GM21723 (cell line): ENCODE data around the gene SRSF8.
"Not testable (repeated sequence)": the region's sequence is repeated elsewhere in the genome, so short reads cannot be mapped to it uniquely, and the experiment has no call there.

Experiments
- ATAC-seq: cut with Tn5 transposase; IDR thresholded peaks from one replicate; pipeline ENCODE4 v1.9.1; 2021; ENCODE audit warnings: mild to moderate bottlenecking, moderate library complexity; ENCODE audit not compliant: unreplicated experiment

The SRSF8 gene, protein sequence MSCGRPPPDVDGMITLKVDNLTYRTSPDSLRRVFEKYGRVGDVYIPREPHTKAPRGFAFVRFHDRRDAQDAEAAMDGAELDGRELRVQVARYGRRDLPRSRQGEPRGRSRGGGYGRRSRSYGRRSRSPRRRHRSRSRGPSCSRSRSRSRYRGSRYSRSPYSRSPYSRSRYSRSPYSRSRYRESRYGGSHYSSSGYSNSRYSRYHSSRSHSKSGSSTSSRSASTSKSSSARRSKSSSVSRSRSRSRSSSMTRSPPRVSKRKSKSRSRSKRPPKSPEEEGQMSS

DNA sequence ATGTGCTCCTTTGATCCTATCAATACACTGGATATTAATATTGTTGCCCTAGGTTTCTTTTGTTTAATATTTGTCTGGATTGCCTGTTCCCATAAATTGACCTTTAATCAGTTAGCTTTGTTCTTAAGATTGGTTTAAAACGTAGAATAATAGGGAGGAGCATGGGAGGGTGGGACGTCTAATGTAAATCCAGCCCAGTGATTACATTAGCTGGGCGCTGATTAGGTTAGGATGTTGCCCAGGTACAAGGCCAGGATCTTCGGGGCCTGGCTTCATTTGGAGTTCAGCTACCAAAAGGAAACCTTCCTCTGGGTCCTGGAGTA, at the start of gene SRSF8:
SRSF8 (plus strand) TSS at position 204 of the 323 bp plus-strand sequence. CDS start 308 bp downstream, outside the sequence.
- peak; percentile 44 for ATAC-seq

DNA sequence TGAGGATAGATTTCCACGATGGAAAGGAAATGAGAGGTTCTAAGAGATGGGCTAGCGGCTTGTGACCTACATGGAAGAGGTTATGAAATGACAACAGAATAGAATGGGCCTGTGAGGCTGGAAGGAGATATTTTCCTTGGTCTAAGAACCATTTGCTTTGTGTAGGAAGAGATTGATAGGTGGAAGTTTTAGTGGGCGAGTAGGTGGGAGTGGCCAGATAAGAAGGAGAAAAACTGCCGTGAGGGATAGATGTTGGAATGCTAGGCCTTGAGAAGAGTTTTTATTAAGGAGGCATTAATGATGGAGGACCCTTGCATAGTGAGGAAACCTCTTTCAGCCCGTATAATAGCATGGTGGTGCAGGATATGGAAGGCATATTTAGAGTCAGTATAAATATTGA, 45.3 kb upstream of the SRSF8 start:
- not testable (repeated sequence) for ATAC-seq

DNA sequence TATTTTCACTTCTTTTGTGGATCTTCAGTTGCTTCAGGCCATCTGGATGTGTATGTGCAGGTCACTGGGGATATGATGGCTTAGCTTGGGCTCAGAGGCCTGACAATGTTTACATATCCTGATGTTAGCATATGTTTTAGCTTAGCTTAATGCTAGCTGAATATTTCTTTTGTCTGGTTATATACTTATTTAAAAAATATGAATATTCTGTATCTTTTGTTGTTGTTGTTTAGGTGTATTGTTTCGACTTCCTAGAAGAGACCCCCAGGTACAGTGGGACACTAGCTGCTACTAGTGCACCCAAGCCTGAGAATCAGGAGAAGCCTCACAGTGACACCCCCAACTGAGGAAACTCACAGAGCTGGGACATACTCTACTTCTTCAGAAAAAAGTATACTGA, 41.8 kb upstream of the SRSF8 start, which contains the start of gene KDM4E:
KDM4E (plus strand) TSS at position 301 of the 400 bp plus-strand sequence. CDS start 300 bp downstream, outside the sequence.
- no peak for ATAC-seq

DNA sequence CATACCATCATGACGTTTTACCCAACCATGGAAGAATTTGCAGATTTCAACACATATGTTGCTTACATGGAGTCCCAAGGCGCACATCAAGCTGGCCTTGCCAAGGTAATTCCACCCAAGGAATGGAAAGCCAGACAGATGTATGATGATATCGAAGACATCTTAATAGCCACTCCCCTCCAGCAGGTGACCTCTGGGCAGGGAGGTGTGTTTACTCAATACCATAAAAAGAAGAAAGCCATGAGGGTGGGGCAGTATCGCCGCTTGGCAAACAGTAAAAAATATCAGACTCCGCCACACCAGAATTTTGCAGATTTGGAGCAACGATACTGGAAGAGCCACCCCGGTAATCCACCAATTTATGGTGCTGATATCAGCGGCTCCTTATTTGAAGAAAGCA, 41.1 kb upstream of the SRSF8 start:
- not testable (repeated sequence) for ATAC-seq

DNA sequence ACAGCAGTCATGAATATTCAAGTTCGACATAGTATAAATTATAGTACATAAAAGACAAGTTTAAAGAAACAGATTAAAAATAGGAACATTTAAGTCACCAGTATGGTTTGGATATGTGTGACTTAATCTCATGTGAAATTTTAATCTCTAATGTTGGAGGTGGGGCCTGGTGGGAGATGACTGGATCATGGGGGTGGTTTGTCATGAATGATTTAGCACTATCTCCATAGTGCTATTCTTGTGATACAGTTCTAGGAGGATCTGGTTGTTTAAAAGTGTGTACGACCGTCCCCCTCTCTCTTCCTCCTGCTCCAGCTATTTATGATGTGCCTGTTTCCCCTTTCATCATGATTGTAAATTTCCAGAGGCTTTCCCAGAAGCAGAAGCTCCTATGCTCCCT, 38.4 kb upstream of the SRSF8 start:
- ATAC-seq = no peak

DNA sequence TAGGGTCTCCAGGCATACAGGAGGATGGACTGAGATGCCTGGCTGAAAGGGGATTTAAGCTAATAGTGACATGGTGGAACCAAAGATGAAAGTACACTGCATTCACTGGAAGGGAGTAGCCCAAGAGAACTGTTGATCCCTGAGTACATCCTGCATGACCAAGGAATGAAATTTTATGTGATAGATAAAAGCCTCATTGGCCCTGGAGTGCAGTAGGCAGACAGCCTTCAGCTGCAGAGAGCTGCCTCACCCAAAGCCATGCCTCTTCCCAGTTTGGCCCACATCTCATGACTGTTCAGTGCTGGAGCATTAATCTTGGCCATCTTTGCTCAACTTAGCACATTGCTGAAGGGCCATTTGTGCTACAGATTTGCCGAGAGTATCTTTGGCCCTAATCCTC, 33.7 kb upstream of the SRSF8 start:
- no peak for ATAC-seq

DNA sequence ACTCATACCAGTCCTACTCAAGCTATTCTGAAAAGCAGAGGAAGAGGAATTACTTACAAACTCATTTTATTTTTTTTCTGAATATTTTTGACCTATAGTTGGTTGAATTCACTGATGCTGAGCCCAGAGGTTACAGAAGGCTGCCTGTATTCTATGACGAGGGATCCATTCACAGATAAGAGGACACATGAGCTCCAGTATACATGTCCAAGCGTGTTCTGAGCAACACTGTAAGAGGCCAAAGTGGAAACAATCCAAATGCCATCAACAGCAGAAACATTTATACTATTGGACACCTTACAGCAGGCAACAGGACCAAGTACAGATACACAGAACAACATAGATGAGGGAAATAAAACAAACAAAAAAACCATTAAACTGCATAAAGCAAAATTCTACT, 31.4 kb upstream of the SRSF8 start:
- ATAC-seq = no peak

DNA sequence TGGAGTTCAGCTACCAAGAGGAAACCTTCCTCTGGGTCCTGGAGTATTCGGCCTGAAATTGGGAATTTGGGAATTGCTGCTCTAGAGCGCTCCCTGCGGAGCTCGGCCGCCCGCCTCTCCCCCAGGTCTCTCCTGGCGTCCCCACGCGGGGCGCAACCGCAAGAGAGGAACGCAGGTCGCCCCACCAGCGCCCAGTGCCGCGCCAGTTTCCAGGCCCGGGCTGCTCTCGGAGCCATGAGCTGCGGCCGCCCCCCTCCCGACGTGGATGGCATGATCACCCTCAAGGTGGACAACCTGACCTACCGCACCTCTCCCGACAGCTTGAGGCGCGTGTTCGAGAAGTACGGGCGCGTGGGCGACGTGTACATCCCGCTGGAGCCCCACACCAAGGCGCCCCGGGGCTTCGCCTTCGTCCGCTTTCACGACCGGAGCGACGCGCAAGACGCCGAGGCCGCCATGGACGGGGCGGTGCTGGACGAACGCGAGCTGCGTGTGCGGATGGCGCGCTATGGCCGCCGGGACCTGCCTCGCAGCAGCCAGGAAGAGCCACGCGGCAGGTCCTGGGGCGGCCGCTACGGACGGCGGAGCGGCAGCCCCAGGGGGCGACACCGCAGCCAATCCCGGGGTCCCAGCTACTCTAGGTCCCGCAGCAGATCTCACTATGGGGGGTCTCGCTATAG, 29.2 kb upstream of the SRSF8 start:
- not testable (repeated sequence) for ATAC-seq

DNA sequence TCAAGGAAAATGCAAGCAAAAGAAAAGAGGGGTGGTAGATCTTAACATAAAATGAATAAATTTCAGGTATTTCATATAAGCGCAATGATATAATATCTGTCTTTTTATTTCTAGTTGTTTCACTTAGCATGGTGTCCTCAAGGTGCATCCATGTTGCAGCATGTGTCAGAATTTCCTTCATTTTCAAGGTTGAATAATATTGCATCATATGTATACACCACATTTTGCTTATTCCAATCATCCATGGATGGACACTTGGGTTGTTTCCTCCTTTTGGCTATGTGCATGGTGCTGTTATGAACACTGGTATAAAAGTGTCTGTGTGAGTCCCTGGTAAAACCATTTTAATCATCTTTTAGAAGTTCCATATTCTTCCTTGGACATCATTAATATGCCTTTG, 24.5 kb upstream of the SRSF8 start:
- no peak for ATAC-seq

DNA sequence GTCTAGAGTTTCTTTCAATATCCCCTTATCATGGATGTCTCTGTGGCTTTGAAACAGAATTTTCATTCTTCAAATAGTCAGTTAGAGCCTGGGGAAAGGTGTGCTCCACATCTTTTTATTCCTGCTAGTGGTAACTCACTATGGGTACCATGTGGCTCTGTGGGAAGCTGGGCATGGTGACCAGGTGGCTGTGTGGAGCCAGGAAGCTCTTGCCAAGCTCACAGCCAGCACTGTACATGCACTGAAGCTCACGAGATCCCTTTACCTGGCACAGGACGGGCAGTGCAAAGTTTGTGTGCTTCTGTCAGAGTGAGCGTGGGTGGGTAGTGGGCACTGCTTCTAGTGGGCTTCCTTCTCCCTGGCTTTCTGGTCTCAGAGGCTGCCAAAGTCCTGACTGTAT, 23.8 kb upstream of the SRSF8 start:
- ATAC-seq = no peak

DNA sequence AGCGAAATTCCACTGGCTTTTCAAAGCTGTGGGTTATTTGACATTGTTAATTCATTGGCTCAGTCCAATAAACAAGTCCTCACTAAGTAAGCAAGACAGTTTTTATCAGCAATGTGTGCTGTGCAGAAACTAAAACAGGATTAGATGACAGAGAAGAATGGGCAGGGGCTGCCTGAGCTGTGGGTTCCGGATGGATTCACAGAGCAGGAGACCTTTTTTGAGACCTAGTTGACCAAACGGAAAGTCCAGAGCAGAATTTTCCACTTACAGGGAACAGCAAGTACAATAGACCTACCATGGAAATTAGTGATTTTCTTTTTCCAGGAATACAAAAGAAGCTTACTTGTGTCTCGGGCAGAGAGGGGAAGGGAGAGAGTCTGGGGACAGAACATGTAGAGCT, 22.7 kb upstream of the SRSF8 start:
- no peak for ATAC-seq

DNA sequence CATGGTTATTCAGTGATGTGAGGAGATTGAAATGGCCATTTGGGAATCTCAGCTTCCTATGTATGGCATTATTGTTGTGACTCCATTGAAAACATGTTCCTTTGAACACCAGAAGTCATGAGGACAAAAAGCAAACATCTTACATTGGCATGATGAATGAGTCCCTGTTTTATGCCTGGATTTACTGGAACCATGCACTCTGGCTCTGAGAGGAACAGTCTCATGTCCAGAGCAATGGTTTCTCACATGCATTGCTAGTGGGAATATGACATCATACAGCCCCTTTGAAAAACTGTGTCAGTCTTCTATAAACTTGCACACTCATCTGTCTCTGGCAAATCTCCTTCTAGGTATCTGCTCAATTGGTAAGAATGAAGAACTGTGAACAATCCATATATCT, 20.9 kb upstream of the SRSF8 start:
- ATAC-seq = no peak

DNA sequence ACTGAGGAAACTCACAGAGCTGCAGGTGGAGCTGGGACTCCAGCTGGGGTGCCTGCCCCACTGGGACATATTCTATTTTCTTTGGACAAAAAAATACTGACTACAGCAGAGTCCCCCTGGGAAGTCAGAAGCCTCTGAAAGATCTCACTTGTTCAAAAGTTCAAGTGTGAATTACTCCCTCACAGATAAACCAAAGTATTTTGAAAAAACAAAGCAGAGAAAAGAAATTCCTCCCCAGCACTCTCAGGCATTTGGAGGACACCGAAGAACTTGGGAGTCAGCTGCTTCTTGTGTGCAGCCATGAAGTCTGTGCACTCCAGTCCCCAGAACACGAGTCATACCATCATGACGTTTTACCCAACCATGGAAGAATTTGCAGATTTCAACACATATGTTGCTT, 17.6 kb upstream of the SRSF8 start, which contains the start of gene KDM4F:
KDM4F (plus strand) TSS at position 301 of the 400 bp plus-strand sequence.
- ATAC-seq = not testable (repeated sequence)

DNA sequence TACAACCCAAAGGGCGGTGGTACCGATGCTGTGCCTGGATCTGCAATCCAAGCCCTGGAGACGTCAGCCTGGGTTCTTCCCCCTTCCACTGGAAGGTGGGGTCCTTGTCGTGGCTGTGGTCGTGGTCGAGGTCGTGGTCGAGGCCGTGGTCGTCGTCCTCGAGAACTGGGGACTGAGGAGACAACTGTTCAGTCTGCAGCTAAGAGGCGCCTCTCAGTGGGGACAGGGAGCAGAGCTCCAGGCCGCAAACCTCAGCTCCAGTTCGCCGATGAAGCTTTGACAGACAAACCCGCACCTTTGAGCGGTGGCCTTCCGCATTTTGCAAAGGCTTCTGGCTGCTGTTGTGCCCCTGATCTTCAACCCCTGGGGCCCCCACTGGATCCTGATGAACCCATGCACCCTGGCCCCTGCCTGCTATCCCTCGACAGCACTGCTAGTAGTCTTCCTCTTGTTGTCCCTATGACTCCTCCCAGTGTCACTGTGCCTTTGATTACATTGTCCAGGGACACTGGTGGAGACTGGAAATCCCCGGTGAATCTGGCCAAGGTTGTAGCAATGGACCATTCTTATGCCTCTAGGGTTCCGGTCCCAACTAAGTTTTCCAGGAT, 16.0 kb upstream of the SRSF8 start:
- no peak for ATAC-seq

DNA sequence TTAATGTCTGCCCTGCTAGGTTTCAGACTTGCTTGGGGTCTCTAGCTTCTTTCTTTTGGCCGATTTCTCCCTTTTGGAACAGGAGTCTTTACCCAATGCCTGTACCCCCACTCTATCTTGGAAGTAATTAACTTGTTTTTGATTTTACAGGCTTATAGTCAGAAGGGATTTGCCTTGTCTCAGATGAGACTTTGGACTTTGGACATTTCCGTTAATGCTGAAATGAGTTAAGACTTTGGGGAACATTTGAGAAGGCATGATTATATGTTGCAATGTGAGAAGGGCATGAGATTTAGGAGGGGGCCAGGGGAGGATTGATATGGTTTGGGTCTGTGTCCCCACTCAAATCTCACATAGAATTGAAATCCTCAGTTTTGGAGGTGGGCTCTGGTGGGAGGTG, 12.4 kb upstream of the SRSF8 start:
- ATAC-seq = no peak

DNA sequence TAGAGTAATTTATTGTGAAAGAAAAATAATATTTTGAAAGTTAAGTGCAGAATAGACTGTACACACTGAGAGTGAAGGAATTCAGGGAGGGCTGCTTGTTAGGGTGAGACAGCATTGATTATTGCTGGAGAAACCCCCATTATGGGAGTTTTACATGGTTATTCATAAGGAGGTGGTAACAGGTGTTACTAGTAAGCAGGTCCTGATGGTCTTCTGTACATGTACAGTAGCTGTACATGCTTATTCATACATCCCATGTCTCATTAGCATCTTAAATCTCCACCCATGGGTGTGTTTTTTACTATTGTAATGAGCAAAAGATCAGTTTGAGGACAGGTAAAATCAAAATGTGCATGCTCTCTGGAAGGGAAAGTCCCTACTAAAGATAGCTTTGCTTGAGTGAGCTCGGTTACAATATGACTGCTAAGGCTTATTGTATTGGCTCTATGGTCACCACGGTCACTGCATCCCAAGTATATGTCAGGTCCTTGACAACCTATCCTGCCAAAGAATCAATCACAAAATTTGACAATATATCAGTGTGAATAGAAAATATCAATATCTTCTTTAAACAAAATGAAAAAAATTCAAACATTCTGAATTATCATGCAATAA, 11.3 kb upstream of the SRSF8 start:
- ATAC-seq = peak; percentile 99

DNA sequence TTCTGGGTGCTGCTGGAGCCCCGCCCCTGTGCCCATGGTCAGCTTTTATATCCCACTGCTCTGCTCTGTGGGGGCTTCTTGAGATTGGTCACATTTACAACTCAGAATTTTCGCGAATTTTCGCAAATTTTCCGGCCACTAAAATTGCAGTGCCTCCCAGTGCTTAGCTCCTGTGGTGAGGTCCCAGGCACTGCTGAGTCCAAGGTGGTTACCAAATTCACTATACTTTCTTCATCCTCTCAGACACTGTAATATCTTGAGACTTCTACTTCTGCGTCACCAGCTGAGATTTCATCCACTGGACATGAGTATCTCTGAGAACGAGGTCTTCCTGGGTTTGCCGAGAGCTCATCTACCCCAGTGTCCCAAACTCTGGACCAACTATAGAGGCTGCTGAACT, 8.8 kb upstream of the SRSF8 start:
- ATAC-seq = no peak

DNA sequence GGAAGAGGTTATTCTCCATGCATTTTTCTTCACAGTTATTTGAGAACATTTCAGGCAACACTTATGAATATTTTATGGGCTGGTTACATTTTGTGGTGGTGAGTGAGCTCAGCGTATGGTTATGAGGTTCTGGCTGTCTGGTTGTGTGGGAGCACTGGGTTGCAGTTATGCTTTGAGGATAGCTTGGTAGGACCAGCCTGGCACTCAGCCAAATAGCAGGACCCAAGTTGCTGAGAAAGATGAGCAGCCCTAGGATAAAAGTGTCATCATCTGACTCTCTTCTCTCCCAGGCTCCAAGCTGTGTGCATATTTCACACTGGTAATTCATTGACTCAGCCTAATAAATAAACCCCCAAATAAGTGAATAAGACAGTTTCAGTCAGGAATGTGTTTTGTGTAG, 8.1 kb upstream of the SRSF8 start:
- ATAC-seq = no peak

DNA sequence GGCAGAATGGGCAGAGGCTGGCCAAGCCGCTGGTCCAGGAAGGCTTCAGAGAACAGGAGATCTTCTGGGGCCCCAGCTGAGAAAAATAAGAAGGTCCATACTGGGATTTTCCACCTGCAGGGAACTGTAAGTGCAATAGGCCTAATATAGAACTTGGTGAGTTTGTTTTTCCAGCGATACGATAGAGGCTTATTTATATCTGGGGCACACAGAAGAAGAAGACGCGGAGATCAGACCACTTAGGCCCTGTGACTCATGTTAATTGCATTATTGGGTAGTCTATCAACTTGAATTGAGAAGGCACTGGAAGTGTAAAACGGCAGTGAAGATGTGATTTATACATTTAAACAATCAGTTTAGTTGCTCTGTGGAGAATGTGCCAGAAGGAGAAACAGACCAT, 7.7 kb upstream of the SRSF8 start:
- no peak for ATAC-seq

DNA sequence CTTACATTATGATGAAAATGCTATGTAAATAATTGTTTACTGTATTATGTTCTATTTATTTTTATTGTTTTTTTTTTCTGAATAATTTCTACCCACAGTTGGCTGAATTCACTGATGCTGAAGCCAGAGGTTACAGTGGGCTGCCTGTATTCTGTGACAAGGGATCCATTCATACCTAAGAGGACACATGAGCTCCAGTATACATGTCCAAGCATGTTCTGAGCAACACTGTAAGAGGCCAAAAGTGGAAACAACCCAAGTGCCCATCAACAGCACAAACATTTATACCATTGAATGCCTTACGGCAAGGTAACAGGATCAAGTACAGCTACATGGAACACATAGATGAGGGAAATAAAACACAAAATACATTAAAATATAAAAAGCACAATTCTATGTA, 1.4 kb upstream of the SRSF8 start:
- no peak for ATAC-seq

DNA sequence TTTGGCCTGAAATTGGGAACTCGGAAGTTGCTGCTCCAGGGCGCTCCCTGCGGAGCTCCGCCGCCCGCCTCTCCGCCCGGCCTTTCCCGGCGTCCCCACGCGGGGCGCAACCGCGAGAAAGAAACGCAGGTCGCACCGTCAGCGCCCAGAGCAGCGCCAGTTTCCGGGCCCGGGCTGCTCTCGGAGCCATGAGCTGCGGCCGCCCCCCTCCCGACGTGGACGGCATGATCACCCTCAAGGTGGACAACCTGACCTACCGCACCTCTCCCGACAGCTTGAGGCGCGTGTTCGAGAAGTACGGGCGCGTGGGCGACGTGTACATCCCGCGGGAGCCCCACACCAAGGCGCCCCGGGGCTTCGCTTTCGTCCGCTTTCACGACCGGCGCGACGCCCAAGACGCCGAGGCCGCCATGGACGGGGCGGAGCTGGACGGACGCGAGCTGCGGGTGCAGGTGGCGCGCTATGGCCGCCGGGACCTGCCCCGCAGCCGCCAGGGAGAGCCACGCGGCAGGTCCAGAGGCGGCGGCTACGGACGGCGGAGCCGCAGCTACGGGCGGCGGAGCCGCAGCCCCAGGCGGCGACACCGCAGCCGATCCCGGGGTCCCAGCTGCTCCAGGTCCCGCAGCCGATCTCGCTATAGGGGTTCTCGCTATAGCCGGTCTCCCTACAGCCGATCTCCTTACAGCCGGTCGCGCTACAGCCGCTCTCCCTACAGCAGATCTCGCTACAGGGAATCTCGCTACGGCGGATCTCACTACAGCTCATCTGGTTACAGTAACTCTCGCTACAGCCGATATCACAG, 521 bp downstream of the SRSF8 start:
- ATAC-seq = peak; percentile 65
